ENCODE data around the gene GIPC2.
"Not testable (repeated sequence)": the region's sequence is repeated elsewhere in the genome, so short reads cannot be mapped to it uniquely, and the experiment has no call there.

Gene GIPC2

GRCh38 chr1:78038071-78038470, 7.7 kb upstream of the GIPC2 start:
- no peak for DNase-seq

GRCh38 chr1:78038491-78038939, 7.3 kb upstream of the GIPC2 start:
- DNase-seq, result no peak

- DNase-seq, result no peak
Measured at GRCh38 chr1:78040484-78041089, 5.2 kb upstream of the GIPC2 start.

- DNase-seq, result no peak
Measured at GRCh38 chr1:78043436-78043835, 2.3 kb upstream of the GIPC2 start.

- no peak for DNase-seq
Measured at GRCh38 chr1:78044796-78045562, 787 bp upstream of the GIPC2 start.

GRCh38 chr1:78045563-78045925, 222 bp upstream of the GIPC2 start:
- DNase-seq, result no peak

- DNase-seq, result no peak
Measured at GRCh38 chr1:78047106-78047505, 1.3 kb downstream of the GIPC2 start.

- no peak for DNase-seq
Measured at GRCh38 chr1:78047631-78048030, 1.9 kb downstream of the GIPC2 start.

GRCh38 chr1:78048446-78048845, 2.7 kb downstream of the GIPC2 start:
- no peak for DNase-seq

- no peak for DNase-seq
Measured at GRCh38 chr1:78049396-78049795, 3.6 kb downstream of the GIPC2 start.

- DNase-seq, result no peak
Measured at GRCh38 chr1:78051005-78051404, 5.2 kb downstream of the GIPC2 start.

GRCh38 chr1:78052685-78053405, 7.1 kb downstream of the GIPC2 start:
- DNase-seq, result no peak

- no peak for DNase-seq
Measured at GRCh38 chr1:78053498-78053897, 7.7 kb downstream of the GIPC2 start.

- DNase-seq, result no peak
Measured at GRCh38 chr1:78054559-78054958, 8.8 kb downstream of the GIPC2 start.

- no peak for DNase-seq
Measured at GRCh38 chr1:78054972-78055371, 9.2 kb downstream of the GIPC2 start.

- no peak for DNase-seq
Measured at GRCh38 chr1:78055565-78056132, 9.9 kb downstream of the GIPC2 start.

- DNase-seq, result no peak
Measured at GRCh38 chr1:78058670-78059069, 12.9 kb downstream of the GIPC2 start.

- no peak for DNase-seq
Measured at GRCh38 chr1:78060857-78061563, 15.2 kb downstream of the GIPC2 start.

- no peak for DNase-seq
Measured at GRCh38 chr1:78061825-78062523, 16.2 kb downstream of the GIPC2 start.

- not testable (repeated sequence) for DNase-seq
Measured at GRCh38 chr1:78064886-78065285, 19.1 kb downstream of the GIPC2 start.

- DNase-seq, result no peak
Measured at GRCh38 chr1:78068681-78069283, 23.0 kb downstream of the GIPC2 start.

GRCh38 chr1:78069784-78070183, 24.0 kb downstream of the GIPC2 start:
- DNase-seq, result no peak
